GM12891 (cell line): ENCODE results near the gene KCND3.

Experiments
- POLR2A ChIP-seq: IDR thresholded peaks from 2 replicates; pipeline ENCODE4 v1.6.1; 2011; ENCODE audit warnings: low read depth, low read length, control low read depth
- POLR2AphosphoS5 ChIP-seq: IDR thresholded peaks from 2 replicates; pipeline ENCODE4 v1.6.1; 2011; ENCODE audit warnings: low read depth, low read length, control low read depth
- POU2F2 ChIP-seq: IDR thresholded peaks from 2 replicates; pipeline ENCODE4 v1.6.1; 2011; ENCODE audit warnings: low read depth, mild to moderate bottlenecking, control low read depth, low read length, moderate library complexity
- SPI1 ChIP-seq: IDR thresholded peaks from 2 replicates; pipeline ENCODE4 v1.6.1; 2011; ENCODE audit warnings: low read depth, low read length, control low read depth
- TAF1 ChIP-seq: IDR thresholded peaks from 2 replicates; pipeline ENCODE4 v1.6.1; 2011; ENCODE audit warnings: low read depth, low read length, control low read depth

DNA sequence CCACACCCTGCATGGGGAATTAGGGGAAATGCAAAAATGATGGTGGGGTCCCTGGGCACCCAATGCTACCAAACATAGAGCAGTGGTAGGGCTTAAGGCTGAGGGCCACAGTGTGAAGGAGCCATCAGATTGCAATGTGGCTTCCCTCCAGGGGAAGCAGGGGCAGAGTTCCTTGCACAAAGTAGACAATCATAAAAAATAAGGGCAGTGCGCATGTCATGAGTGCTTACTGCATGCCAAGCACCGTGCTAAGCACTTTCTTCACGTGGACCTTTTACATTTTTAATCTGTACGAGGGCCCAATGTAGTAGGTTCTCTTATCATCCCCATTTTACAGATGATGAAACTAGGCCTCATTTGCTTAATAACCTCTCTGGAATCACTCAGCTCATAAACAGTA, 177.2 kb downstream of the KCND3 start:
- TF ChIP-seq POLR2A = no peak
- no peak for TF ChIP-seq SPI1
- TF ChIP-seq POLR2AphosphoS5 = no peak
- TF ChIP-seq POU2F2 = no peak
- TF ChIP-seq TAF1 = no peak
